Transverse colon (tissue), 3 donors: ENCODE measurements around the gene KRT84.

Experiments
- EP300 ChIP-seq: sonication (generic); formaldehyde crosslinking; IDR thresholded peaks from one replicate; pipeline ENCODE4 v1.6.1; 2017; ENCODE audit warnings: antibody characterized with exemption, low read depth
- POLR2A ChIP-seq: fragments of 450-650 bp; IDR thresholded peaks from one replicate; pipeline ENCODE4 v1.6.1; 2016; ENCODE audit warnings: antibody characterized with exemption, mild to moderate bottlenecking, moderate library complexity
- TF ChIP-seq, protein P1 (sequence below), 5 experiments: fragments of 200-600 bp in 3 of 5; fragments of 450-650 bp in 2 of 5; sonication (generic) in 3 of 5; IDR thresholded peaks; 1 replicate in 2 of 5; 2 replicates in 3 of 5; pipeline ENCODE4 v1.5.1; 2016 to 2017; ENCODE audit warnings: antibody characterized with exemption in 5 of 5, inconsistent platforms in 3 of 5, mild to moderate bottlenecking in 2 of 5, moderate library complexity in 1 of 5

GRCh38 chr12:52416795-52417194, 31.3 kb upstream of the KRT84 start:
- TF ChIP-seq POLR2A, result no peak
- no peak for TF ChIP-seq EP300
- TF ChIP-seq, protein P1, sequence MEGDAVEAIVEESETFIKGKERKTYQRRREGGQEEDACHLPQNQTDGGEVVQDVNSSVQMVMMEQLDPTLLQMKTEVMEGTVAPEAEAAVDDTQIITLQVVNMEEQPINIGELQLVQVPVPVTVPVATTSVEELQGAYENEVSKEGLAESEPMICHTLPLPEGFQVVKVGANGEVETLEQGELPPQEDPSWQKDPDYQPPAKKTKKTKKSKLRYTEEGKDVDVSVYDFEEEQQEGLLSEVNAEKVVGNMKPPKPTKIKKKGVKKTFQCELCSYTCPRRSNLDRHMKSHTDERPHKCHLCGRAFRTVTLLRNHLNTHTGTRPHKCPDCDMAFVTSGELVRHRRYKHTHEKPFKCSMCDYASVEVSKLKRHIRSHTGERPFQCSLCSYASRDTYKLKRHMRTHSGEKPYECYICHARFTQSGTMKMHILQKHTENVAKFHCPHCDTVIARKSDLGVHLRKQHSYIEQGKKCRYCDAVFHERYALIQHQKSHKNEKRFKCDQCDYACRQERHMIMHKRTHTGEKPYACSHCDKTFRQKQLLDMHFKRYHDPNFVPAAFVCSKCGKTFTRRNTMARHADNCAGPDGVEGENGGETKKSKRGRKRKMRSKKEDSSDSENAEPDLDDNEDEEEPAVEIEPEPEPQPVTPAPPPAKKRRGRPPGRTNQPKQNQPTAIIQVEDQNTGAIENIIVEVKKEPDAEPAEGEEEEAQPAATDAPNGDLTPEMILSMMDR (IDR thresholded peaks at IDR 0.05), result no peak
